K562 (cell line): Measurements from ENCODE around the gene RASSF1. TPM values are rescaled to one million over a fixed set of nuclear protein-coding genes. Genes with fewer than 3 reads are reported as not detected.

ENCODE experiments used
- ATF2 ChIP-seq: sonication (generic); formaldehyde crosslinking; IDR thresholded peaks from 2 replicates; pipeline ENCODE4 v1.8.1; 2022; ENCODE audit warnings: missing genetic modification reagents
- CBX2 ChIP-seq: fragments of 200-600 bp; sonication (generic); IDR thresholded peaks from one replicate; pipeline ENCODE4 v1.6.1; 2012; ENCODE audit warnings: mild to moderate bottlenecking, low read length, inconsistent platforms; ENCODE audit not compliant: insufficient read depth, poor library complexity, severe bottlenecking
- CGGBP1 ChIP-seq: fragments of 250-450 bp; sonication (Bioruptor Pico); IDR thresholded peaks from 2 replicates; pipeline ENCODE4 v1.9.0; 2021; ENCODE audit warnings: mild to moderate bottlenecking
- EZH2 ChIP-seq: IDR thresholded peaks from 2 replicates; pipeline ENCODE4 v1.6.1; 2012; ENCODE audit warnings: low read depth, mild to moderate bottlenecking, inconsistent platforms, low read length, borderline replicate concordance
- FOSL1 ChIP-seq: fragments of 200-800 bp; sonication (Bioruptor generic); conservative IDR thresholded peaks from 2 replicates; pipeline ENCODE4 v1.6.1; 2016; ENCODE audit warnings: missing genetic modification characterization, missing compliant biosample characterization
- GTF2B ChIP-seq: IDR thresholded peaks from 2 replicates; pipeline ENCODE4 v1.6.1; 2011; ENCODE audit not compliant: insufficient read length; ENCODE audit errors: extremely low read depth
- HDAC8 ChIP-seq: fragments of 450-650 bp; IDR thresholded peaks from 2 replicates; pipeline ENCODE4 v1.6.1; 2016; ENCODE audit warnings: mild to moderate bottlenecking, missing genetic modification characterization, moderate library complexity, missing compliant biosample characterization
- MTA3 ChIP-seq: fragments of 450-650 bp; formaldehyde crosslinking; IDR thresholded peaks from 2 replicates; pipeline ENCODE4 v1.6.1; 2017; ENCODE audit warnings: mild to moderate bottlenecking, borderline replicate concordance
- NFE2 ChIP-seq: IDR thresholded peaks from 2 replicates; pipeline ENCODE4 v1.6.1; 2014; ENCODE audit warnings: antibody characterized with exemption, low read depth
- POLR2A ChIP-seq: fragments of 450-650 bp; conservative IDR thresholded peaks from 2 replicates; pipeline ENCODE4 v1.6.1; 2016
- RBBP5 ChIP-seq: fragments of 200-600 bp; sonication (generic); IDR thresholded peaks from 2 replicates; pipeline ENCODE4 v1.6.1; 2012; ENCODE audit warnings: borderline replicate concordance, mild to moderate bottlenecking, low read length, control low read depth, inconsistent platforms; ENCODE audit not compliant: insufficient read depth, poor library complexity, severe bottlenecking
- SNIP1 ChIP-seq: fragments of 450-650 bp; IDR thresholded peaks from 2 replicates; pipeline ENCODE4 v1.7.1; 2017; ENCODE audit warnings: low read depth, mild to moderate bottlenecking
- SP2 ChIP-seq: IDR thresholded peaks from 2 replicates; pipeline ENCODE4 v1.6.1; 2011; ENCODE audit warnings: mild to moderate bottlenecking, low read depth, low read length, moderate library complexity; ENCODE audit not compliant: poor library complexity, severe bottlenecking; ENCODE audit errors: extremely low read depth
- TCF7 ChIP-seq: sonication (generic); IDR thresholded peaks from 2 replicates; pipeline ENCODE4 v1.6.1; 2016; ENCODE audit warnings: antibody characterized with exemption, borderline replicate concordance
- ZC3H11A ChIP-seq: IDR thresholded peaks from 2 replicates; pipeline ENCODE4 v1.6.1; 2012; ENCODE audit warnings: low read depth, low read length, improper control_type of control experiment
- ZC3H8 ChIP-seq: fragments of 450-650 bp; IDR thresholded peaks from 2 replicates; pipeline ENCODE4 v1.6.1; 2017
- ZEB2 ChIP-seq: fragments of 450-650 bp; IDR thresholded peaks from 2 replicates; pipeline ENCODE4 v1.6.1; 2016
- ZNF280A ChIP-seq: fragments of 450-650 bp; IDR thresholded peaks from 2 replicates; pipeline ENCODE4 v1.6.1; 2018; ENCODE audit warnings: mild to moderate bottlenecking, low read depth; ENCODE audit not compliant: partially characterized antibody
- ZNF609 ChIP-seq: sonication (generic); formaldehyde crosslinking; IDR thresholded peaks from 2 replicates; pipeline ENCODE4 v1.8.1; 2023; ENCODE audit warnings: missing genetic modification reagents, mild to moderate bottlenecking, borderline replicate concordance
- polyA plus RNA-seq, 8 experiments: library from polyadenylated mRNA; depleted of rRNA in 4 of 8; stranded (reverse) in 5 of 8; unstranded in 3 of 8; fragments of >200 nt; fragmentation: Nextera tagmentation in 2 of 8; fragmentation: Illumina TruSeq in 1 of 8; extraction: Ambion mirVana in 2 of 8; extraction: Trizol in 1 of 8; gene quantifications; 2 replicates each; pipeline versions ENCODE4 v1.2.1 to v1.2.3, GENCODE V29; 2011 to 2014; ENCODE audit warnings: inconsistent platforms in 1 of 8, missing spikeins in 1 of 8
- total RNA-seq, 7 experiments: library from RNA; depleted of rRNA in 6 of 7; stranded (reverse); fragments of >200 nt in 6 of 7; fragmentation: Illumina TruSeq in 2 of 7; extraction: Trizol in 2 of 7; gene quantifications; 2 replicates each; pipeline versions ENCODE4 v1.2.1 to v1.2.3, GENCODE V29; 2011 to 2021; ENCODE audit warnings: low replicate concordance in 1 of 7

RASSF1 gene
- total and polyA plus RNA-seq, 9 of the 15 experiments (the other 6 are each of a cell fraction or from before 2014, with no cell fraction given), result 3.6 to 57.1 (median 24.6) TPM

GRCh38 chr3:50299929-50300680 lies 40.5 kb downstream of the RASSF1 start (continued):
- peak; percentile 70; the same call in 1 of the 2 replicates for TF ChIP-seq NFE2
- no peak for TF ChIP-seq TCF7
- TF ChIP-seq POLR2A, result no peak; the same call in 1 of the 2 replicates
- TF ChIP-seq ZEB2, result no peak
- no peak for TF ChIP-seq ZNF280A
- 0 out of 2 replicates have a peak, but pooled peaks have one; percentile 25 for TF ChIP-seq FOSL1 (tag)
- no peak for TF ChIP-seq GTF2B
- no peak for TF ChIP-seq RBBP5
- TF ChIP-seq MTA3, result no peak
- no peak for TF ChIP-seq CBX2
- no peak for TF ChIP-seq ZC3H11A
- 0 out of 2 replicates have a peak, but pooled peaks have one; percentile 53 for TF ChIP-seq ZNF609
- TF ChIP-seq SP2, result no peak
- TF ChIP-seq ATF2 (CRISPR knock-in tag), result no peak
- TF ChIP-seq HDAC8 (tag), result no peak
- TF ChIP-seq ZC3H8, result no peak
- no peak for TF ChIP-seq EZH2
- no peak for TF ChIP-seq CGGBP1 (CRISPR knock-in tag)
- TF ChIP-seq SNIP1, result no peak
